K562 (cell line): ENCODE measurements around the gene DDAH2. TPM values are rescaled to one million over a fixed set of nuclear protein-coding genes. Genes with fewer than 3 reads are reported as not detected.

Experiments used
- BMI1 ChIP-seq: fragments of 150-350 bp; IDR thresholded peaks from 2 replicates; pipeline ENCODE4 v1.6.1; 2014; ENCODE audit warnings: low read length
- CBFA2T2 ChIP-seq: fragments of 450-650 bp; conservative IDR thresholded peaks from 2 replicates; pipeline ENCODE4 v1.6.1; 2017; ENCODE audit warnings: mild to moderate bottlenecking
- DIDO1 ChIP-seq: fragments of 450-650 bp; IDR thresholded peaks from 2 replicates; pipeline ENCODE4 v1.6.1; 2016; ENCODE audit warnings: low read depth, missing biosample characterization, missing genetic modification characterization
- E2F4 ChIP-seq: sonication (generic); formaldehyde crosslinking; IDR thresholded peaks from 2 replicates; pipeline ENCODE4 v1.8.0; 2022; ENCODE audit warnings: mild to moderate bottlenecking, low read depth, missing genetic modification reagents
- EHMT2 ChIP-seq: fragments of 450-650 bp; IDR thresholded peaks from 2 replicates; pipeline ENCODE4 v1.6.1; 2018; ENCODE audit warnings: antibody characterized with exemption
- EWSR1 ChIP-seq: fragments of 450-650 bp; IDR thresholded peaks from 2 replicates; pipeline ENCODE4 v1.6.1; 2018; ENCODE audit warnings: borderline replicate concordance, mild to moderate bottlenecking, low read depth, moderate library complexity; ENCODE audit not compliant: partially characterized antibody
- FOXA1 ChIP-seq: fragments of 450-650 bp; IDR thresholded peaks from 2 replicates; pipeline ENCODE4 v1.6.1; 2016; ENCODE audit warnings: mild to moderate bottlenecking, borderline replicate concordance
- GABPB2 ChIP-seq: fragments of 250-450 bp; sonication (Bioruptor Pico); conservative IDR thresholded peaks from 2 replicates; pipeline ENCODE4 v1.5.1; 2021; ENCODE audit warnings: mild to moderate bottlenecking
- HDAC6 ChIP-seq: IDR thresholded peaks from 2 replicates; pipeline ENCODE4 v1.6.1; 2012; ENCODE audit warnings: low read depth, mild to moderate bottlenecking, control low read depth, inconsistent platforms, low read length, moderate library complexity
- KAT8 ChIP-seq: fragments of 450-650 bp; IDR thresholded peaks from 2 replicates; pipeline ENCODE4 v1.6.1; 2016; ENCODE audit warnings: low read depth, mild to moderate bottlenecking
- KLF10 ChIP-seq: fragments of 250-450 bp; sonication (Bioruptor Pico); IDR thresholded peaks from 2 replicates; pipeline ENCODE4 v1.6.1; 2021; ENCODE audit warnings: matching md5 sums
- MAX ChIP-seq: sonication (generic); formaldehyde crosslinking; IDR thresholded peaks from 2 replicates; pipeline ENCODE4 v1.9.0; 2022; ENCODE audit warnings: mild to moderate bottlenecking, missing genetic modification reagents
- MED1 ChIP-seq: sonication (generic); formaldehyde crosslinking; IDR thresholded peaks from 2 replicates; pipeline ENCODE4 v1.8.1; 2023; ENCODE audit warnings: missing genetic modification reagents, borderline replicate concordance
- MITF ChIP-seq: IDR thresholded peaks from 2 replicates; pipeline ENCODE4 v1.6.1; 2014; ENCODE audit warnings: antibody characterized with exemption
- NR0B1 ChIP-seq: fragments of 450-650 bp; IDR thresholded peaks from one replicate; pipeline ENCODE4 v1.6.1; 2018; ENCODE audit warnings: mild to moderate bottlenecking, moderate library complexity; ENCODE audit not compliant: partially characterized antibody
- RBFOX2 ChIP-seq: fragments of 200-400 bp; formaldehyde crosslinking; IDR thresholded peaks from 2 replicates; pipeline ENCODE4 v1.6.1; 2017; ENCODE audit warnings: low read depth, mild to moderate bottlenecking, low read length, moderate library complexity
- TCFL5 ChIP-seq: fragments of 250-450 bp; sonication (Bioruptor Pico); conservative IDR thresholded peaks from 2 replicates; pipeline ENCODE4 v1.6.1; 2021; ENCODE audit warnings: mild to moderate bottlenecking, moderate library complexity, matching md5 sums
- VEZF1 ChIP-seq: fragments of 200-800 bp; sonication (Bioruptor generic); IDR thresholded peaks from 2 replicates; pipeline ENCODE4 v1.6.1; 2017; ENCODE audit warnings: missing genetic modification characterization, missing compliant biosample characterization
- XRCC3 ChIP-seq: fragments of 450-650 bp; IDR thresholded peaks from 2 replicates; pipeline ENCODE4 v1.6.1; 2017; ENCODE audit warnings: mild to moderate bottlenecking, moderate library complexity
- ZC3H4 ChIP-seq: sonication (generic); formaldehyde crosslinking; IDR thresholded peaks from 2 replicates; pipeline ENCODE4 v1.9.0; 2021; ENCODE audit warnings: missing genetic modification reagents, borderline replicate concordance
- ZNF232 ChIP-seq: sonication (generic); formaldehyde crosslinking; IDR thresholded peaks from 2 replicates; pipeline ENCODE4 v1.8.0; 2022; ENCODE audit warnings: mild to moderate bottlenecking, missing genetic modification reagents
- ZNF408 ChIP-seq: fragments of 250-450 bp; sonication (Bioruptor Pico); IDR thresholded peaks from 2 replicates; pipeline ENCODE4 v1.4.0; 2020; ENCODE audit warnings: low read depth, mild to moderate bottlenecking, moderate library complexity
- polyA plus RNA-seq, 8 experiments: library from polyadenylated mRNA; depleted of rRNA in 4 of 8; stranded (reverse) in 5 of 8; unstranded in 3 of 8; fragments of >200 nt; fragmentation: Nextera tagmentation in 2 of 8; fragmentation: Illumina TruSeq in 1 of 8; extraction: Ambion mirVana in 2 of 8; extraction: Trizol in 1 of 8; gene quantifications; 2 replicates each; pipeline versions ENCODE4 v1.2.1 to v1.2.3, GENCODE V29; 2011 to 2014; ENCODE audit warnings: inconsistent platforms in 1 of 8, missing spikeins in 1 of 8
- total RNA-seq, 7 experiments: library from RNA; depleted of rRNA in 6 of 7; stranded (reverse); fragments of >200 nt in 6 of 7; fragmentation: Illumina TruSeq in 2 of 7; extraction: Trizol in 2 of 7; gene quantifications; 2 replicates each; pipeline versions ENCODE4 v1.2.1 to v1.2.3, GENCODE V29; 2011 to 2021; ENCODE audit warnings: low replicate concordance in 1 of 7

DDAH2 gene
- total and polyA plus RNA-seq, 9 of the 15 experiments (the other 6 are each of a cell fraction or from before 2014, with no cell fraction given), result 1.8 to 45.4 (median 21.4) TPM

- 0 out of 2 replicates have a peak, but pooled peaks have one; percentile 60 for TF ChIP-seq HDAC6
- no peak for TF ChIP-seq MITF
- no peak for TF ChIP-seq TCFL5 (CRISPR knock-in tag)
- TF ChIP-seq MED1, result no peak; the same call in 1 of the 2 replicates
- TF ChIP-seq NR0B1, result no peak
- no peak for TF ChIP-seq ZNF408 (CRISPR knock-in tag)
- TF ChIP-seq KLF10 (CRISPR knock-in tag), result no peak
- TF ChIP-seq ZNF232 (CRISPR knock-in tag), result no peak
- no peak for TF ChIP-seq EWSR1
- peak; percentile 68 for TF ChIP-seq MAX (CRISPR knock-in tag)
- TF ChIP-seq RBFOX2, result no peak
- TF ChIP-seq XRCC3, result no peak
- peak; percentile 64; the same call in 1 of the 2 replicates for TF ChIP-seq E2F4 (CRISPR knock-in tag)
- TF ChIP-seq KAT8, result no peak
- TF ChIP-seq CBFA2T2, result no peak
- TF ChIP-seq EHMT2, result no peak
- no peak for TF ChIP-seq VEZF1 (CRISPR knock-in tag)
- TF ChIP-seq ZC3H4 (CRISPR knock-in tag), result 0 out of 2 replicates have a peak, but pooled peaks have one; percentile 75
- no peak for TF ChIP-seq FOXA1
- no peak for TF ChIP-seq GABPB2
- TF ChIP-seq DIDO1 (tag), result no peak
- TF ChIP-seq BMI1, result 0 out of 2 replicates have a peak, but pooled peaks have one; percentile 45
Observed at GRCh38 chr6:31701666-31702404, 27.3 kb downstream of the DDAH2 start (continued).
